Endothelial cell of umbilical vein (primary cell): ENCODE results near the gene C19orf73. TPM values are rescaled to one million over a fixed set of nuclear protein-coding genes. Genes with fewer than 3 reads are reported as not detected.
A peak's percentile ranks its signal among the peaks of the same experiment; 100 is the strongest.

ENCODE experiments used
- BruUV-seq: library from RNA; stranded (reverse); fragments of 400-500 nt; replicated peaks from 2 replicates; lab custom pipeline; 2021; lab: Mats Ljungman, UMichigan
- CTCF ChIA-PET: fragments of 300-600, 350-600 bp; sonication (Branson Sonifier 250); formaldehyde crosslinking; loops from one replicate; lab custom pipeline; 2021; ENCODE audit warnings: antibody characterized with exemption, inconsistent platforms; lab: Charles Lee
- POLR2A ChIA-PET: fragments of 300-600, 350-600 bp; sonication (Branson Sonifier 250); formaldehyde crosslinking; loops from one replicate; lab custom pipeline; 2021; ENCODE audit warnings: antibody characterized with exemption, inconsistent platforms; lab: Charles Lee
- DNase-seq: peaks from one replicate; pipeline ENCODE4 v3.0.0-alpha.2; 2011; ENCODE audit warnings: low read depth, low spot score
- FAIRE-seq: peaks from 2 replicates; lab custom pipeline; 2011; peaks lifted over from hg19 to GRCh38; lab: Jason Lieb, UNC
- H2AFZ ChIP-seq: 2 replicates; pipeline ENCODE4 v1.6.0; 2012; ENCODE audit warnings: low read depth, low read length, control low read depth, inconsistent platforms
- H3K27ac ChIP-seq: 2 replicates; pipeline ENCODE4 v1.5.1; 2011; ENCODE audit warnings: low read depth, mild to moderate bottlenecking, control low read depth, low read length, moderate library complexity; ENCODE audit not compliant: insufficient read depth
- H3K27me3 ChIP-seq, 2 experiments: 2 replicates each; pipeline versions ENCODE4 v1.6.0 to v1.6.1; 2011; ENCODE audit warnings: low read length in 2 of 2, mixed read lengths in 1 of 2; ENCODE audit not compliant: control insufficient read depth in 2 of 2, insufficient read depth in 2 of 2
- H3K36me3 ChIP-seq, 2 experiments: 2 replicates in 1 of 2; 3 replicates in 1 of 2; pipeline ENCODE4 v1.5.1; 2011; ENCODE audit warnings: low read length in 2 of 2, mild to moderate bottlenecking in 1 of 2, moderate library complexity in 1 of 2; ENCODE audit not compliant: control insufficient read depth in 2 of 2, insufficient read depth in 2 of 2; ENCODE audit errors: extremely low read depth in 1 of 2
- H3K4me1 ChIP-seq: 3 replicates; pipeline ENCODE4 v1.5.1; 2011; ENCODE audit warnings: mild to moderate bottlenecking, low read length; ENCODE audit not compliant: control insufficient read depth, insufficient read depth; ENCODE audit errors: extremely low read depth
- H3K4me2 ChIP-seq: 2 replicates; pipeline ENCODE4 v1.6.1; 2011; ENCODE audit warnings: low read length, control low read depth, mixed read lengths; ENCODE audit not compliant: insufficient read depth
- H3K4me3 ChIP-seq, 3 experiments: fragments of 200-600 bp in 1 of 3; sonication (generic), shearing (Covaris generic) in 1 of 3; replicated peaks in 1 of 3; 2 replicates each; pipeline ENCODE4 v1.5.1; 2011 to 2016; ENCODE audit warnings: control low read depth in 3 of 3, low read length in 3 of 3, mild to moderate bottlenecking in 2 of 3, inconsistent platforms in 1 of 3, low read depth in 1 of 3, moderate library complexity in 1 of 3; ENCODE audit not compliant: insufficient read depth in 1 of 3
- H3K79me2 ChIP-seq: 2 replicates; pipeline ENCODE4 v1.6.0; 2012; ENCODE audit warnings: low read length, inconsistent platforms; ENCODE audit not compliant: control insufficient read depth, insufficient read depth
- H3K9ac ChIP-seq: replicated peaks from 2 replicates; pipeline ENCODE3; 2011; ENCODE audit warnings: low read length, control low read depth; ENCODE audit not compliant: insufficient read depth; ENCODE audit errors: extremely low read depth
- H3K9me1 ChIP-seq: replicated peaks from 3 replicates; pipeline ENCODE4 v1.6.0; 2011; ENCODE audit warnings: mild to moderate bottlenecking, low read length; ENCODE audit not compliant: control insufficient read depth, insufficient read depth; ENCODE audit errors: extremely low read depth
- H3K9me3 ChIP-seq: replicated peaks from 2 replicates; pipeline ENCODE4 v1.5.1; 2012; ENCODE audit warnings: low read length, inconsistent platforms; ENCODE audit not compliant: control insufficient read depth, insufficient read depth
- H4K20me1 ChIP-seq: replicated peaks from 2 replicates; pipeline ENCODE3; 2011; ENCODE audit warnings: mild to moderate bottlenecking, low read length; ENCODE audit not compliant: control insufficient read depth, insufficient read depth; ENCODE audit errors: extremely low read depth
- CTCF ChIP-seq, 2 donors: IDR thresholded peaks; 1 replicate in 1 of 2; 2 replicates in 1 of 2; pipeline ENCODE4 v1.5.1; 2011; ENCODE audit warnings: low read length in 2 of 2, mild to moderate bottlenecking in 2 of 2, moderate library complexity in 2 of 2, control low read depth in 1 of 2, inconsistent platforms in 1 of 2, low read depth in 1 of 2; ENCODE audit not compliant: insufficient read depth in 1 of 2; ENCODE audit errors: extremely low read depth in 1 of 2
- EZH2 ChIP-seq: IDR thresholded peaks from 2 replicates; pipeline ENCODE4 v1.6.1; 2012; ENCODE audit warnings: borderline replicate concordance, low read depth, mild to moderate bottlenecking, moderate library complexity, low read length, inconsistent platforms; ENCODE audit not compliant: severe bottlenecking
- FOS ChIP-seq: IDR thresholded peaks from 2 replicates; pipeline ENCODE4 v1.6.1; 2011; ENCODE audit warnings: mild to moderate bottlenecking, low read length, moderate library complexity, borderline replicate concordance; ENCODE audit not compliant: insufficient read depth
- GATA2 ChIP-seq: IDR thresholded peaks from 2 replicates; pipeline ENCODE4 v1.7.0; 2011; ENCODE audit warnings: low read depth, mild to moderate bottlenecking, moderate library complexity, mixed read lengths, low read length; ENCODE audit not compliant: insufficient read length, insufficient read depth
- JUN ChIP-seq: IDR thresholded peaks from 2 replicates; pipeline ENCODE4 v1.6.1; 2011; ENCODE audit warnings: borderline replicate concordance, low read depth; ENCODE audit not compliant: insufficient read length, insufficient read depth
- MAX ChIP-seq: IDR thresholded peaks from 2 replicates; pipeline ENCODE4 v1.6.1; 2011; ENCODE audit not compliant: insufficient read depth, insufficient read length
- MYC ChIP-seq: IDR thresholded peaks from one replicate; pipeline ENCODE4 v1.6.1; 2011; ENCODE audit warnings: mild to moderate bottlenecking, low read depth, low read length
- POLR2A ChIP-seq: IDR thresholded peaks from 2 replicates; pipeline ENCODE4 v1.6.1; 2012; ENCODE audit warnings: low read depth, mild to moderate bottlenecking, control low read depth, low read length
- POLR2AphosphoS5 ChIP-seq: IDR thresholded peaks from 2 replicates; pipeline ENCODE4 v1.6.1; 2012; ENCODE audit warnings: low read depth, mild to moderate bottlenecking, control low read depth, low read length, moderate library complexity; ENCODE audit not compliant: insufficient read depth
- dilution Hi-C: fragments of 300-500 bp; cut with MboI; formaldehyde crosslinking; loops from one replicate; pipeline ENCODE4 v1.15.0; 2019; ENCODE audit warnings: low sequenced_read_pairs; ENCODE audit not compliant: extremely low pct_ligation_motif_present
- intact Hi-C: fragments of 100-400 bp; cut with micrococcal nuclease; formaldehyde crosslinking; loops from one replicate; pipeline ENCODE4 v1.10.0; 2022
- polyA plus RNA-seq, 4 experiments: library from polyadenylated mRNA; depleted of rRNA in 3 of 4; stranded (reverse) in 3 of 4; unstranded in 1 of 4; fragments of >200 nt; gene quantifications; 2 replicates each; pipeline versions ENCODE4 v1.2.1 to v1.2.3, GENCODE V29; 2011 to 2012; ENCODE audit warnings: missing spikeins in 1 of 4
- total RNA-seq: library from RNA; stranded (reverse); gene quantifications from 2 replicates; pipeline ENCODE4 v1.2.3, GENCODE V29; 2021

C19orf73 gene
- total and polyA plus RNA-seq, 2 donors (not counting 3 experiments of a cell fraction or from before 2014, with no cell fraction given): 1.8 TPM; not detected in 1

- no peaks in the 10 kb centered on the region for H3K79me2 ChIP-seq
- H3K4me2 ChIP-seq: peak overlapping the region; percentile 29
- DNase-seq (peak; percentile 92), FAIRE-seq (peak; percentile 95)
- CTCF ChIA-PET: interaction anchor here (0.8 to 2.1 kb wide), 7 partner anchors 9 to 56 kb away, joined by 3 to 11 read pairs (median 3); partner anchors contain the start of gene LIN7B
- H3K27me3 ChIP-seq: peaks cover 0 to 4% of the 10 kb centered on the region in 2 experiments
- TF ChIP-seq POLR2A (peak; percentile 54), POLR2AphosphoS5 (no peak)
- no peaks in the 10 kb centered on the region for H3K36me3 ChIP-seq
- peak overlapping the region in 2 of 3 experiments; percentile 31 to 47 for H3K4me3 ChIP-seq
- BruUV-seq: no TSS peak
- POLR2A ChIA-PET: interaction anchor here (0.6 to 0.7 kb wide), 2 partner anchors 9 to 20 kb away, joined by 4 to 5 read pairs; no protein-coding TSS in a partner anchor
- H3K9ac ChIP-seq: no peak overlapping the region
- H3K9me3 ChIP-seq: no peaks in the 10 kb centered on the region
- H3K4me1 ChIP-seq: peaks cover 5% of the 10 kb centered on the region
- dilution Hi-C loops: no loop called here
- H4K20me1 ChIP-seq: no peaks in the 10 kb centered on the region
- intact Hi-C loops: loop anchor here (2.0 kb wide), 1 partner anchor 14 kb away; no protein-coding TSS in a partner anchor
- no peak overlapping the region for H3K27ac ChIP-seq
- peak overlapping the region; percentile 94 for H2AFZ ChIP-seq
- H3K9me1 ChIP-seq: no peaks in the 10 kb centered on the region
Observed at GRCh38 chr19:49142866-49143335, 24.0 kb upstream of the C19orf73 start.

GRCh38 chr19:49141352-49141751, 22.4 kb upstream of the C19orf73 start:
- dilution Hi-C loops: no loop called here
- Histone ChIP-seq H3K79me2 (no peaks in the 10 kb centered on the region), H3K4me1 (peaks cover 4% of the 10 kb centered on the region), H3K9me1 (no peaks in the 10 kb centered on the region), H3K27me3 (no peaks in the 10 kb centered on the region), H3K9ac (no peak overlapping the region), H2AFZ (no peak overlapping the region), H3K36me3 (no peaks in the 10 kb centered on the region), H4K20me1 (no peaks in the 10 kb centered on the region), H3K27ac (no peak overlapping the region), H3K9me3 (no peaks in the 10 kb centered on the region), H3K4me2 (no peak overlapping the region), H3K4me3 (no peak overlapping the region)
- DNase-seq (no peak), FAIRE-seq (no peak)
- ChIA-PET POLR2A (no interaction called here), CTCF (interaction anchor here (1.0 to 1.3 kb wide), 3 partner anchors 9 to 57 kb away, joined by 3 to 4 read pairs (median 4); no protein-coding TSS in a partner anchor)
- intact Hi-C loops: no loop called here
- TF ChIP-seq POLR2A: no peak
- TF ChIP-seq POLR2AphosphoS5: no peak
- no peak for TF ChIP-seq EZH2
- no peak for TF ChIP-seq MAX
- TF ChIP-seq FOS: no peak
- no peak for TF ChIP-seq JUN
- no peak for TF ChIP-seq GATA2
- TF ChIP-seq CTCF (IDR thresholded peaks at IDR 0.05; ENCODE audit: extremely low read depth in 1 of 2, insufficient read depth in 1 of 2, low read depth in 1 of 2, low read length in 2 of 2): no peak
- no peak for TF ChIP-seq MYC
- no TSS peak for BruUV-seq
